GM19324 (cell line): ENCODE measurements around the gene GIMAP8.

Source experiments
- ATAC-seq: cut with Tn5 transposase; IDR thresholded peaks from one replicate; pipeline ENCODE4 v1.9.1; 2021; ENCODE audit warnings: mild to moderate bottlenecking, moderate library complexity; ENCODE audit not compliant: unreplicated experiment, low FRiP score

GIMAP8 gene

GRCh38 chr7:150450491-150451001 lies at the start of gene GIMAP8:
Gene GIMAP8, plus strand, starts transcription at chr7:150450630. Its CDS starts 16,069 bp downstream, at chr7:150466699.
- ATAC-seq, result no peak

DNA sequence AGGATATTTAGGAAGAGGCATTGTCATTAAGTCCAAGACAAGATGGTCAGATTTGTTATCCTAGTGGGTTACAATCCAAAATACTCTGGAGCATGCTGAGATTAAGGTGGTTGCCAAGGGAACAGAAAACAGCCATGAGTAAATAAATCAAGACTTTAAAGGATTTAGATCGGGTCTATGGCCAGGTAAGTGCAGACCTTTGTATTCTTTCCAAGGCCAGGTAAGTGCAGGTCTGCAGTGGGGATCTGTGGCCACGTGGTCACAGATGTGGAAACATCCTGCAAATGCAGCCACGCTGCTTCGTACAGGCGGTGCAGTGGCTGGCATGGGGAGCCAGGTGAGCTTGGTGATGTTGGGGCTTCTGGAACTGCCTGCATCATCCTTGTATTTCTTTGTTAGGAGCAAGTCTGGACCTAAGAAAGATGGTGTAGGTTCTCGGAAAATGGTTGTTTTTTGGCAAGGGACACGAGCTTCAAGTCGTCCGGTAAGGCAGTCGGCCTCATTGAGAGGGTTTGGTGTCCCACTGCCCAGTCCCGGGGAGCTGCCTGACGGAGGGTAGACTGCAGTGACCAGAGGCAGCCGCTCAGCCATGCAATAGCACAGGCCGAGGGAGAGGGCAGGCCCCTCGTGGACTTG lies 49.5 kb upstream of the GIMAP8 start:
- no peak for ATAC-seq

- no peak for ATAC-seq
Observed at GRCh38 chr7:150401424-150401790, 49.0 kb upstream of the GIMAP8 start.

DNA sequence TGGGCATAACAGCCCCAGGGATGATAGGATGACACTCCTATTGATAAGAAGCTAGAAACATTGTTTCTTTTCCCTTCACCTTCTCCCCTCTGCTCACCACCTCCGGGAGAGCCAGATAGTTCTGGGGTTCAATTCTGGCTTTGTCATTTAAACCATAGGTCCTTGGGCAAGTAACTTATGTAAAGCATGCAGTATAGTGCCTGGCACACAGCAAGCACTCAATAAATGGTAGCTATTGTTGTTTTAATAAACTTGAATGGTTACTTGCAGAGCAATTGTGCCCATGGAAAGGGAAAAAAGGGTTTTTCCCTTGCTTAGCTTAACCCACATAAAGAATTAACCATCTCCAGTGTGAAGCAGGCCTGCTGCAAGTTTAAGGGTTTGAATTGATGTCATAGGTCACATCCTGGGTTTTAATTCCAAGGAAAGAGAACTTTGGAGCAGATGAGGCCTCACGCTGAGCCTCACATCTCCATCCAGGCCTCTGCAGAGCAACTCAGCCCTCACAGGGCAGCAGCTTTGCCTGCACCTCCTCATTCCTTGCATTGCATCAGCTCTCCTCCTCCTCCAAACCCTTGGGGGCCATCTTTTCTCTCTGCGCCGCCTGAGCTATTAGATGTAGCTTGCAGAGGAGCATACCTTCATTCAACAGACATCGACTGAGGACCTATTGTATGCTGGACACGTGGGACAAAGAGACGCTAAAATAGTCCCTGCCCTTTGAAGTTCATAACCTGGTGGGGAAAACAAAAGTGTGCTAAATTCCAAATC lies 48.4 kb upstream of the GIMAP8 start:
- ATAC-seq, result no peak

DNA sequence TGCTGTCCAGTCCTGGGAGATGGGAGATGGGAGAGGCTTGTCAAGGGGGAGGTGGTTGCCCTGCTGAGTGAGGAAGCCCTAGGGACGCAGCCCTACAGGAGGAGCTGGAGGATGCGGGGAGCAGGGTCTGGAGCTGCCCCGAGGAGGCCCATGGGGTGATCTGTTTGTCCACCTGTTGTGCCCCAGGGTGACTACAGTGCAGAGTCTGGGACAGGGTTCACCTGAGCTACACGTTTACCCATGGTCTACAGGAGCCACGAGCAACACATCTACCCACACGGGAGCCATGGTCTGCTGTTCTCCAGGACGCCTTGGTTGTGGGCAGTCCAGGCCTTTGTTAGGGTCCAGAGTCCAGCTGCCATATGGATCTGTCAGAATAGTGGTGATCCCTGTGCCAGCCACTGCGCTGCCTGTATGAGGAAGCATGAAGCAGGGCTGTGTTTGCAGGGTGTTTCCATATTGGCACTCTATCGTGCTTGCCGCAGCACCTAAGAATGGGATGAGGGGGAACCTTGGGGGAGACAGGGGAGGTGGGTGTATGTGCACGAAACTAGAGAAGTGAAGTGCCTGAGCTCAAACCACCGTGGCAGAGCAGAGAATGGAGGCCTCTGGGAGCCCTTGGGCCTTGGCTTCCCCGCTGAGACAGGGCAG lies 47.6 kb upstream of the GIMAP8 start:
- ATAC-seq, result no peak

DNA sequence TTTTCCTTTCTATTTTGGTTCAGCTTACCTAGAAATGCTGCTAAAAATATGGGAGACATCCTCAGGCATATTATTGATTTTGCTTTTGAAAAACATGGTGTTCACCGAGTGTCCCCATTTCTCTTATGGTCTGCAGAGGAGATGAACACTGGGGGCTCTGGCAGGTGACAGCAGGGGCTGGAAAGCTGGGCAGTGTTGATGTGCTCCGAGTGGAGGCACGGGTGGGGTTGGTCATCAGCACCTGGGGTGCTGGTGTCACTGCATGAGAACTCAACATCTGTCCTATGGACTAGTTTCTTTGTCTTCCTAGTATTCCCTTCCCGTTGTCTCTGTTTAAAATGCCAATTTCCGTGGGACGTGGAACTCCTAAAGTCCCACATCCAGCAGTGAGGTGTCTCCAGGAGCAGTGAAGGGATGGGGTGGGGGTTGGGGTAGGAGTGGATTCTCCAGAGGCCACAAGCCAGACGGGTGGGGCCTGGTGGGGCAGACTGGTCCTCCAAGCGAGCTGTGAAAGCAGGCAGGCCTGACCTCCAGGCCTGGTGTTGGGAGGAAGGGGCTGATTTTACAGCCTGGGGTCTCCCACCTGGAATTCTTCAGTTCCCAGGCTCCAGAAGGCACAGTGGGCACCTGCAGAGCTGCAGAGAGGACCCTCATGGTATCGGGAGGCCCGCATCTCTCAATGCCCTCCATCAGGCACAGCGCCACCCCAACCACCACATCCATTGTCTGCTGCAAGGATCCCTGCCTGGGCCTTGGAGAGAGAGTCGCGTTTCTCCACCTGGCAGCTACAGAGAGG lies 46.9 kb upstream of the GIMAP8 start:
- ATAC-seq, result no peak

GRCh38 chr7:150404172-150404804 lies 46.1 kb upstream of the GIMAP8 start:
- no peak for ATAC-seq

DNA sequence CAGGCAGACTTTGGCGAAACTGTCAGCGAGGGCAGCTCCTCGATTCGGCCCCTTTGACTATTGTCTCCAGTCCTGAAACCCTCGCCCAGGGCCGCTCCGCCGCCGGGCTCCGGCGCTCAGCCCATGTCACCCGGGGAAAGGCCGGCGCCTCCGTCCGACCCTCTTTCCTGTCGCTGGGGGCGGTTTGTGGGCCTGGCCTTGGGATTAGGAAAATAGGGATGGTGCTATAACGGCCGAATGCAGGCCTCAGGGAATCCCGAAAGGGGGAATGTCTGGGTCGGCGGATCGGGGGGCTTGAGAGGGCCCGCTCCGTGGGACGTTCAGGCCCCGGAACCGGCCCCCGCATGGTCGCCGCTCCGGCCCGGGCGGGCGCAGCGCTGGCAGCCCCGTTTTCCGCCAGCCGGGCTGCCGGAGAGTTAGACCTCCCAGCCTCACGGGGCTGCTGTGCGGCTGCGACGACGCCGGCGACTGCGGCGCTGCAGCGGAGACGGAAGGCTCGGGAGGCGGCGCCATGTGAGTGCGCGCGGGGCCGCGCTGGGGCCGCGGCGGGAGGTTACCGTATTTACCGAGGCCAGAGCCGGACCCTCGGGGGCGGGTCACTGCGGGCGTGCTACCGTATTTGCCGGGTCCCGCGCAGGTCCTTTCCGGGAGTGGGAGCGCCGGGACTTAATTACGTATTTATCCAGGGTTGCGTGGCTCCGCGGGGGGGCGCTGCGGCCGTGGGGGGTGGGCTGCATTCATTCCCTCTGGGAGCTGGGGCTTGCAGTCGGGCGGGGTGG lies 45.4 kb upstream of the GIMAP8 start:
- peak; percentile 54 for ATAC-seq

GRCh38 chr7:150405584-150406311 lies 44.7 kb upstream of the GIMAP8 start:
- ATAC-seq, result no peak

- ATAC-seq, result no peak
Observed at GRCh38 chr7:150406312-150406566, 44.2 kb upstream of the GIMAP8 start.

- peak; percentile 58 for ATAC-seq
Observed at GRCh38 chr7:150406567-150407421, 43.6 kb upstream of the GIMAP8 start.

- ATAC-seq, result no peak
Observed at GRCh38 chr7:150407588-150408392, 42.6 kb upstream of the GIMAP8 start.

DNA sequence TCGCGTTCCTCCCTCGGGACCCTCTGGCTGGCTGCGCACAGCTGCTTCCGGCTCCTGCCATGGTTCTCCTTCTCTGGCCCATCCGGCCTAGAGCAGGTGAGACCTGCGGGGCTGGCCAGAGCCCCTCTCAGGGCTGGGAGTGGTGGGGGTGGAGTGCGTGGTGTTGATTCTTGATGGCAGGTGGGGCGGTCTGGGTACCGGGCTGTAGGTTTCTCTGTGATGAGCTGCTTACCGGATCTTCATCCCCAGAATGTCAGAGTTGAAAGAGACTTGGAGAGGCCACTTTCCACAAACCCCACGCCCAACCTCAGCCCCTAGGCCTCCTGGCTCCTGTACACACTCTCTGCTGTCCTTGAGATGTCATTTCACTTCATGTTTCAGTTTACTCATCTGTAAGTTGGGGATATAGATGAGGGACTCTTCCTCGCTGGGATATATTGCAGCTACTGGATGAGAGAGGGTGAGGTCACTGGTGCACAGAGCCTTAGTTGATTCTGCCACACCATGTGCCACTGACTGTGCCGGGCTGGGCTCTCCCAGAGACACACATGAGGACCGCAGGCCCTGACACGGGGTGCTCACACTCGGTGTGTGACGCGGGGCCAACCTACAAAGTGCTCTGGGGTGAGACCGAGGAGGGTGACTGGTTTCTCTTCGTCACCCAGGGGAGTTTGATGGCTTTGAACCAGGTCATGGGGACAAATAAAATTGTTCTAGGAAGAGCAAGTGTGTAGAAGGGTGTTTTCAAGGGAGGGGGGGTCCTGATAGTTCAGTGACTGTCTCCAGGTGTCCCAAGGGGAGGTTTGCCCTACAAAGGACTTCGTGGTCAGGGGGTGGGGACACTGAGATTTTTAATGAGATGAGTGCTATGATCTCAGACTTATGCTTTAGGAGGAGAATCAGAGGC lies 41.8 kb upstream of the GIMAP8 start:
- no peak for ATAC-seq

DNA sequence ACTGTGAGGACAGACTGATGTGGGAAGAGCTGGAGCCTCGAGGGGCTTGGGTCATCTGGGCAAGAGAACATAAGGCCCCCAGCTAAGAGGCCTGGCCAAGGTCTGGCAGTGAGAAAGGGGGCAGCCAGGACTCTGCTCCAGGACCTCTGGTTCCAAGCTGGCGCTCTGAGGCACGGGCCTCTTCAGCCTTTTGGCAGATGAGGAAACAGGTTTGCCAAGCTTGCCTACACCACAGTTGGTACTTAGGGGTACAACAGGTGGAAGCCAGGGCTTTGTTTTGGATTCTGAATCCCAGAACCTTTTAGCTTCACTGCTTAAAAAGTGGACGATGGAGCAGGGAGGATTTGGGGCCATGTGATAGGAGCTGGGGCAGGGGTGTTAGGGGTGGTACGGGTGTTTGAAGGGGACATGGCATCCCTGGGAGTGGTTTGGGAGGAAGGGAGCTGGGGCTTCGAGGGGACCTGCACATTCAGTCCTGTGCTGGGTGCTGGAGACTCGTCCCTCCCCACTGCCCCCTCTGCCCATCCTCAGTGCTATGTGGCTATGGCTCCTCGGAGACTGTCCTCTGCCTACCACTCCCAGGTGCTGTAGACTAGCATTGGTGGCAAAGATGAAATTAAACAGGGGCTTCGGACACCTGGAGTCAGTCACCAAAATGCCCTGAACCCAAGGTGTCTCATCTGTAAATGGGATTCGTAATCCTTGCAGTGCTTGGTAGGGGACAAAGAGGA lies 41.0 kb upstream of the GIMAP8 start:
- no peak for ATAC-seq

- ATAC-seq, result no peak
Observed at GRCh38 chr7:150410131-150410530, 40.3 kb upstream of the GIMAP8 start.
